HG02571 (cell line): Measurements from ENCODE around the gene ADRB2.
"Not testable (repeated sequence)": the region's sequence is repeated elsewhere in the genome, so short reads cannot be mapped to it uniquely, and the experiment has no call there.

Source experiments
- ATAC-seq: cut with Tn5 transposase; IDR thresholded peaks from one replicate; pipeline ENCODE4 v1.9.1; 2021; ENCODE audit warnings: mild to moderate bottlenecking, moderate library complexity; ENCODE audit not compliant: unreplicated experiment

Gene ADRB2

GRCh38 chr5:148853868-148854267 is 27.5 kb downstream of the ADRB2 start:
- ATAC-seq, result no peak

GRCh38 chr5:148855249-148856008 is 29.0 kb downstream of the ADRB2 start:
- ATAC-seq, result no peak

GRCh38 chr5:148856009-148856367 is 29.6 kb downstream of the ADRB2 start:
- ATAC-seq, result no peak

- ATAC-seq, result no peak
These were observed 30.0 kb downstream of the ADRB2 start for GRCh38 chr5:148856424-148856823.

- ATAC-seq, result no peak
These were observed 31.1 kb downstream of the ADRB2 start for GRCh38 chr5:148857474-148857873.

- ATAC-seq, result no peak
These were observed 31.7 kb downstream of the ADRB2 start for GRCh38 chr5:148858106-148858505.

- ATAC-seq, result no peak
These were observed 32.1 kb downstream of the ADRB2 start for GRCh38 chr5:148858547-148858946.

- ATAC-seq, result no peak
These were observed 33.3 kb downstream of the ADRB2 start for GRCh38 chr5:148859703-148860102.

- ATAC-seq, result no peak
These were observed 34.2 kb downstream of the ADRB2 start for GRCh38 chr5:148860599-148860998.

GRCh38 chr5:148861088-148861487 is 34.7 kb downstream of the ADRB2 start:
- no peak for ATAC-seq

- ATAC-seq, result no peak
These were observed 35.3 kb downstream of the ADRB2 start for GRCh38 chr5:148861696-148862095.

- ATAC-seq, result no peak
These were observed 37.9 kb downstream of the ADRB2 start for GRCh38 chr5:148864113-148864841.

- no peak for ATAC-seq
These were observed 39.6 kb downstream of the ADRB2 start for GRCh38 chr5:148866024-148866423.

- ATAC-seq, result no peak
These were observed 46.7 kb downstream of the ADRB2 start for GRCh38 chr5:148873120-148873519.

- no peak for ATAC-seq
These were observed 47.5 kb downstream of the ADRB2 start for GRCh38 chr5:148873690-148874485.

GRCh38 chr5:148875205-148875875 is 48.9 kb downstream of the ADRB2 start:
- no peak for ATAC-seq

GRCh38 chr5:148877436-148877835 is 51.0 kb downstream of the ADRB2 start:
- not testable (repeated sequence) for ATAC-seq
